Transverse colon (tissue), 3 donors: ENCODE results near the gene ZNF462.

Source experiments
- CTCF ChIP-seq, 5 experiments: fragments of 200-600 bp in 3 of 5; fragments of 450-650 bp in 2 of 5; sonication (generic) in 3 of 5; IDR thresholded peaks; 1 replicate in 2 of 5; 2 replicates in 3 of 5; pipeline ENCODE4 v1.5.1; 2016 to 2017; ENCODE audit warnings: antibody characterized with exemption in 5 of 5, inconsistent platforms in 3 of 5, mild to moderate bottlenecking in 2 of 5, moderate library complexity in 1 of 5
- POLR2A ChIP-seq: fragments of 450-650 bp; IDR thresholded peaks from one replicate; pipeline ENCODE4 v1.6.1; 2016; ENCODE audit warnings: antibody characterized with exemption, mild to moderate bottlenecking, moderate library complexity

- TF ChIP-seq CTCF (IDR thresholded peaks at IDR 0.05) (no peak), POLR2A (no peak)
Observed at GRCh38 chr9:106879439-106879882, 16.5 kb downstream of the ZNF462 start.
